GM12865 (cell line): Measurements from ENCODE around the gene CEP295NL.

ENCODE experiments used
- DNase-seq: peaks from one replicate; pipeline ENCODE4 v3.0.0; 2010; ENCODE audit warnings: low read depth
- H3K4me3 ChIP-seq: 2 replicates; pipeline ENCODE4 v1.5.1; 2011; ENCODE audit warnings: mild to moderate bottlenecking, low read depth, low read length, control low read depth
- CTCF ChIP-seq: IDR thresholded peaks from 2 replicates; pipeline ENCODE4 v1.5.1; 2011; ENCODE audit warnings: low read length, control low read depth, low read depth, inconsistent platforms; ENCODE audit not compliant: insufficient read depth; ENCODE audit errors: missing control alignments

CEP295NL gene

GRCh38 chr17:78885956-78886355, 17.0 kb downstream of the CEP295NL start:
- H3K4me3 ChIP-seq: no peak overlapping the region
- no peak for DNase-seq
- TF ChIP-seq CTCF: no peak

- no peak for DNase-seq
- H3K4me3 ChIP-seq: no peak overlapping the region
- no peak for TF ChIP-seq CTCF
Measured at GRCh38 chr17:78884876-78885667, 17.9 kb downstream of the CEP295NL start.

- no peak overlapping the region for H3K4me3 ChIP-seq
- no peak for DNase-seq
- TF ChIP-seq CTCF: no peak
Measured at GRCh38 chr17:78884148-78884825, 18.7 kb downstream of the CEP295NL start.

- H3K4me3 ChIP-seq: no peak overlapping the region
- no peak for DNase-seq
Measured at GRCh38 chr17:78883533-78884131, 19.4 kb downstream of the CEP295NL start.

GRCh38 chr17:78883089-78883532, 19.9 kb downstream of the CEP295NL start:
- no peak for DNase-seq

More at GRCh38 chr17:78883533-78884131, 19.4 kb downstream of the CEP295NL start:
- no peak for TF ChIP-seq CTCF

GRCh38 chr17:78882540-78883088, 20.4 kb downstream of the CEP295NL start:
- no peak for DNase-seq
- TF ChIP-seq CTCF: no peak
- no peak overlapping the region for H3K4me3 ChIP-seq

More at GRCh38 chr17:78883089-78883532, 19.9 kb downstream of the CEP295NL start:
- no peak for TF ChIP-seq CTCF
- no peak overlapping the region for H3K4me3 ChIP-seq
